ENCODE results near the gene NDUFS7. TPM values are rescaled to one million over a fixed set of nuclear protein-coding genes. Genes with fewer than 3 reads are reported as not detected.

The NDUFS7 gene
- polyA plus RNA-seq, 3 donors, result 119 to 232 (median 211) TPM

DNA sequence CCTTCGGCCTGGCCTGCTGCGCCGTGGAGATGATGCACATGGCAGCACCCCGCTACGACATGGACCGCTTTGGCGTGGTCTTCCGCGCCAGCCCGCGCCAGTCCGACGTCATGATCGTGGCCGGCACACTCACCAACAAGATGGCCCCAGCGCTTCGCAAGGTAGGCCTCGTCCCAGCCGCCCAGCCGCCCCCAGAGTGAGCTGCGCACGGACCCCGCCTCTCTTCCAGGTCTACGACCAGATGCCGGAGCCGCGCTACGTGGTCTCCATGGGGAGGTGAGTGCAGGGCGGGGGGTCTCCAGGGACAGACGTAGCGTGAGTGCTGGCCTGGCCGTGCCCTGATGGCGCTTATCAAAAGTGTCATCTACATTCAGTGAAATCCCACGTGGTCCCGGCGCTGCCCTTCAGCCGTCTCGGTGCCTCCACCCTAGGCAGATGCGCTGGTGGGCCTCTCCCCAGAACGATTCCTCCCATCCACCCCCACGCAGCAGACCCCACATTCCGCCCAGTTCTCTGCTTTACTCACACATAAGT lies 7.2 kb downstream of the NDUFS7 start:
- Mint-ChIP-seq H3K4me3 (no peak overlapping the region), H3K27me3 (ENCODE audit: low read depth in 3 of 3) (peaks cover 0 to under 1% (median 0%) of the 10 kb centered on the region in 3 donors), H3K4me1 (peaks cover 3% of the 10 kb centered on the region), H3K36me3 (peaks cover 54 to 81% of the 10 kb centered on the region in 2 donors), H3K9me3 (peaks cover 0 to 2% (median 0%) of the 10 kb centered on the region in 7 donors), H3K27ac (peak overlapping the region in 1 of 7 donors; percentile 2)
- Histone ChIP-seq H3K4me2 (replicated peaks; ENCODE audit: extremely low read depth, low read length, poor library complexity, severe bottlenecking) (no peak overlapping the region), H3K9me3 (replicated peaks in 1 of 2; ENCODE audit: control insufficient read depth in 1 of 2, insufficient read depth in 1 of 2, low read length in 2 of 2) (no peaks in the 10 kb centered on the region), H3K36me3 (replicated peaks in 1 of 2; ENCODE audit: control insufficient read depth in 1 of 2, insufficient read depth in 2 of 2, low read length in 2 of 2) (peaks cover 70 to 75% of the 10 kb centered on the region in 2 donors), H4K20me1 (ENCODE audit: insufficient read depth, low read length) (peaks cover 5% of the 10 kb centered on the region), H3K9ac (ENCODE audit: insufficient read depth, low read length, poor library complexity, severe bottlenecking) (no peak overlapping the region), H3K4me3 (replicated peaks in 1 of 3; ENCODE audit: low read depth in 2 of 3, low read length in 3 of 3) (no peak overlapping the region), H3K79me2 (ENCODE audit: insufficient read depth, low read length) (peaks cover 7% of the 10 kb centered on the region), H3K27me3 (ENCODE audit: control insufficient read depth in 2 of 2, insufficient read depth in 2 of 2, low read length in 2 of 2) (no peaks in the 10 kb centered on the region), H3K4me1 (ENCODE audit: control insufficient read depth in 1 of 2, insufficient read depth in 2 of 2, low read length in 2 of 2) (peaks cover 0 to 3% of the 10 kb centered on the region in 2 donors), H2AFZ (ENCODE audit: insufficient read depth, low read depth, low read length, poor library complexity, severe bottlenecking) (no peak overlapping the region), H3K27ac (ENCODE audit: low read depth in 1 of 2, low read length in 2 of 2) (no peak overlapping the region)
- intact Hi-C loops (cut with micrococcal nuclease), result no loop called here
- no peak for DNase-seq
- 95% methylated on average over 34 of the region's 42 CpGs for WGBS (ENCODE audit: insufficient coverage)
- TF ChIP-seq, protein P1, sequence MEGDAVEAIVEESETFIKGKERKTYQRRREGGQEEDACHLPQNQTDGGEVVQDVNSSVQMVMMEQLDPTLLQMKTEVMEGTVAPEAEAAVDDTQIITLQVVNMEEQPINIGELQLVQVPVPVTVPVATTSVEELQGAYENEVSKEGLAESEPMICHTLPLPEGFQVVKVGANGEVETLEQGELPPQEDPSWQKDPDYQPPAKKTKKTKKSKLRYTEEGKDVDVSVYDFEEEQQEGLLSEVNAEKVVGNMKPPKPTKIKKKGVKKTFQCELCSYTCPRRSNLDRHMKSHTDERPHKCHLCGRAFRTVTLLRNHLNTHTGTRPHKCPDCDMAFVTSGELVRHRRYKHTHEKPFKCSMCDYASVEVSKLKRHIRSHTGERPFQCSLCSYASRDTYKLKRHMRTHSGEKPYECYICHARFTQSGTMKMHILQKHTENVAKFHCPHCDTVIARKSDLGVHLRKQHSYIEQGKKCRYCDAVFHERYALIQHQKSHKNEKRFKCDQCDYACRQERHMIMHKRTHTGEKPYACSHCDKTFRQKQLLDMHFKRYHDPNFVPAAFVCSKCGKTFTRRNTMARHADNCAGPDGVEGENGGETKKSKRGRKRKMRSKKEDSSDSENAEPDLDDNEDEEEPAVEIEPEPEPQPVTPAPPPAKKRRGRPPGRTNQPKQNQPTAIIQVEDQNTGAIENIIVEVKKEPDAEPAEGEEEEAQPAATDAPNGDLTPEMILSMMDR (IDR thresholded peaks at IDR 0.05), result no peak

DNA sequence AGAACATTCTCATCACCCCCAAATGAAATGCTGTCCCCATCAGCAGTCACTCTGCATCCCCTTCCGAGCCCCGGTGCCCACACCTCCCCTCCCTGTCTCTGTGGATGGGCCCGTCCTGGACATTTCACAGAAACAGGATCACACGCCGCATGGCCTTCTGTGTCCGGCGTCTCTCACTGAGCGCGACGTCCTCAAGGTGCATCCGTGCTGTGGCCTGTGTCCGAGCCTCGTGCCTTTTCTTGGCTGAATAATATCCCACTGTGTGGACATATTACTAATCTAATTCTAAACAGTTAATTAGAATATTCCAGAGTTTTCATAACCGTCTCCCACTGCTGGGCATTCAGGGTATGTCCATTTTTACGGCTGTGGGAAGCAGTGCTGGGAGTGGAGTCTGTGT lies 8.7 kb downstream of the NDUFS7 start:
- H3K27me3 Mint-ChIP-seq (ENCODE audit: low read depth in 3 of 3), result peaks cover 0 to 3% (median 0%) of the 10 kb centered on the region in 3 donors

More for the DNA sequence above, 8.7 kb downstream of the NDUFS7 start:
- no peaks in the 10 kb centered on the region for H3K27me3 ChIP-seq (ENCODE audit: control insufficient read depth in 2 of 2, insufficient read depth in 2 of 2, low read length in 2 of 2)
- Mint-ChIP-seq H3K9me3 (no peaks in the 10 kb centered on the region), H3K4me1 (peaks cover 6% of the 10 kb centered on the region), H3K36me3 (peaks cover 48 to 67% of the 10 kb centered on the region in 2 donors), H3K4me3 (no peak overlapping the region), H3K27ac (no peak overlapping the region)
- DNase-seq, result no peak
- 100% methylated on average over 5 of the region's 15 CpGs for WGBS (ENCODE audit: insufficient coverage)
- no peak overlapping the region for H3K9ac ChIP-seq (ENCODE audit: insufficient read depth, low read length, poor library complexity, severe bottlenecking)
- H3K9me3 ChIP-seq (replicated peaks in 1 of 2; ENCODE audit: control insufficient read depth in 1 of 2, insufficient read depth in 1 of 2, low read length in 2 of 2), result no peaks in the 10 kb centered on the region
- H2AFZ ChIP-seq (ENCODE audit: insufficient read depth, low read depth, low read length, poor library complexity, severe bottlenecking), result no peak overlapping the region
- TF ChIP-seq, protein P1 (IDR thresholded peaks at IDR 0.05), result no peak
- peaks cover 68 to 70% of the 10 kb centered on the region in 2 donors for H3K36me3 ChIP-seq (replicated peaks in 1 of 2; ENCODE audit: control insufficient read depth in 1 of 2, insufficient read depth in 2 of 2, low read length in 2 of 2)
- H3K27ac ChIP-seq (ENCODE audit: low read depth in 1 of 2, low read length in 2 of 2), result no peak overlapping the region
- intact Hi-C loops (cut with micrococcal nuclease), result no loop called here
- no peaks in the 10 kb centered on the region for H3K79me2 ChIP-seq (ENCODE audit: insufficient read depth, low read length)
- no peak overlapping the region for H3K4me2 ChIP-seq (replicated peaks; ENCODE audit: extremely low read depth, low read length, poor library complexity, severe bottlenecking)
- H3K4me3 ChIP-seq (replicated peaks in 1 of 3; ENCODE audit: low read depth in 2 of 3, low read length in 3 of 3), result no peak overlapping the region
- peaks cover 5% of the 10 kb centered on the region for H4K20me1 ChIP-seq (ENCODE audit: insufficient read depth, low read length)
- peaks cover 0 to 11% of the 10 kb centered on the region in 2 donors for H3K4me1 ChIP-seq (ENCODE audit: control insufficient read depth in 1 of 2, insufficient read depth in 2 of 2, low read length in 2 of 2)

Measured in CD14-positive monocyte (primary cell).